Vagina (tissue), 2 donors: Measurements from ENCODE around the gene HM13. TPM values are rescaled to one million over a fixed set of nuclear protein-coding genes. Genes with fewer than 3 reads are reported as not detected.

Experiments used
- DNase-seq, 2 donors: peaks; one replicate each; pipeline ENCODE4 v3.0.0-alpha.2; 2017; ENCODE audit errors: extremely low spot score in 2 of 2
- H3K27ac ChIP-seq: fragments of 200-600 bp; sonication (generic); one replicate; pipeline ENCODE4 v1.5.1; 2019
- H3K27me3 ChIP-seq: fragments of 200-600 bp; sonication (generic); one replicate; pipeline ENCODE4 v1.5.1; 2019
- H3K36me3 ChIP-seq, 2 donors: fragments of 200-600 bp; sonication (generic); one replicate each; pipeline ENCODE4 v1.5.1; 2017 to 2019
- H3K4me1 ChIP-seq: fragments of 200-600 bp; sonication (generic); one replicate; pipeline ENCODE4 v1.5.1; 2019
- H3K4me3 ChIP-seq, 2 donors: fragments of 200-600 bp; sonication (generic); 1 replicate in 1 of 2; 2 replicates in 1 of 2; pipeline ENCODE4 v1.5.1; 2016 to 2019
- H3K9me3 ChIP-seq: fragments of 200-600 bp; sonication (generic); one replicate; pipeline ENCODE4 v1.5.1; 2019
- POLR2A ChIP-seq, 2 donors: fragments of 450-650 bp; IDR thresholded peaks; one replicate each; pipeline ENCODE4 v1.6.1; 2017; ENCODE audit warnings: antibody characterized with exemption in 2 of 2, mild to moderate bottlenecking in 2 of 2, moderate library complexity in 2 of 2
- POLR2AphosphoS5 ChIP-seq, 2 donors: sonication (generic); formaldehyde crosslinking; IDR thresholded peaks; one replicate each; pipeline ENCODE4 v1.9.0; 2017; ENCODE audit warnings: antibody characterized with exemption in 2 of 2, mild to moderate bottlenecking in 2 of 2, low read depth in 1 of 2; ENCODE audit not compliant: insufficient read depth in 1 of 2
- intact Hi-C: fragments of 100-400 bp; cut with DNase I; formaldehyde crosslinking; loops from one replicate; pipeline ENCODE4 v1.15.1; 2023
- total RNA-seq: library from RNA; depleted of rRNA; stranded (reverse); fragments of >200 nt; gene quantifications from one replicate; pipeline ENCODE4 v1.2.3, GENCODE V29; 2016
- TF ChIP-seq, protein P1 (sequence below), 3 experiments: fragments of 450-650 bp in 2 of 3; fragments of 200-600 bp in 1 of 3; sonication (generic) in 1 of 3; IDR thresholded peaks; one replicate each; pipeline ENCODE4 v1.5.1; 2017 to 2019; ENCODE audit warnings: antibody characterized with exemption in 3 of 3, mild to moderate bottlenecking in 2 of 3, moderate library complexity in 2 of 3

The HM13 gene
- total RNA-seq, 1 donor from 2014 or later = 77.8 TPM

- no peaks in the 10 kb centered on the region for H3K27me3 ChIP-seq
- peak overlapping the region; percentile 94 for H3K27ac ChIP-seq
- DNase-seq = no peak
- H3K9me3 ChIP-seq = no peaks in the 10 kb centered on the region
- H3K4me1 ChIP-seq = peaks cover 42% of the 10 kb centered on the region
- peaks cover 0 to 24% of the 10 kb centered on the region in 2 donors for H3K36me3 ChIP-seq
- TF ChIP-seq, protein P1, sequence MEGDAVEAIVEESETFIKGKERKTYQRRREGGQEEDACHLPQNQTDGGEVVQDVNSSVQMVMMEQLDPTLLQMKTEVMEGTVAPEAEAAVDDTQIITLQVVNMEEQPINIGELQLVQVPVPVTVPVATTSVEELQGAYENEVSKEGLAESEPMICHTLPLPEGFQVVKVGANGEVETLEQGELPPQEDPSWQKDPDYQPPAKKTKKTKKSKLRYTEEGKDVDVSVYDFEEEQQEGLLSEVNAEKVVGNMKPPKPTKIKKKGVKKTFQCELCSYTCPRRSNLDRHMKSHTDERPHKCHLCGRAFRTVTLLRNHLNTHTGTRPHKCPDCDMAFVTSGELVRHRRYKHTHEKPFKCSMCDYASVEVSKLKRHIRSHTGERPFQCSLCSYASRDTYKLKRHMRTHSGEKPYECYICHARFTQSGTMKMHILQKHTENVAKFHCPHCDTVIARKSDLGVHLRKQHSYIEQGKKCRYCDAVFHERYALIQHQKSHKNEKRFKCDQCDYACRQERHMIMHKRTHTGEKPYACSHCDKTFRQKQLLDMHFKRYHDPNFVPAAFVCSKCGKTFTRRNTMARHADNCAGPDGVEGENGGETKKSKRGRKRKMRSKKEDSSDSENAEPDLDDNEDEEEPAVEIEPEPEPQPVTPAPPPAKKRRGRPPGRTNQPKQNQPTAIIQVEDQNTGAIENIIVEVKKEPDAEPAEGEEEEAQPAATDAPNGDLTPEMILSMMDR (IDR thresholded peaks at IDR 0.05) = no peak
- TF ChIP-seq POLR2AphosphoS5 (IDR thresholded peaks at IDR 0.05; ENCODE audit: insufficient read depth in 1 of 2, low read depth in 1 of 2) (no peak), POLR2A (IDR thresholded peaks at IDR 0.05) (no peak)
- no peak overlapping the region for H3K4me3 ChIP-seq
- intact Hi-C loops = loop anchor here (2.0 kb wide), 1 partner anchor 44 kb away; no protein-coding TSS in a partner anchor
Observed at GRCh38 chr20:31568773-31569162, 54.5 kb downstream of the HM13 start.

DNA sequence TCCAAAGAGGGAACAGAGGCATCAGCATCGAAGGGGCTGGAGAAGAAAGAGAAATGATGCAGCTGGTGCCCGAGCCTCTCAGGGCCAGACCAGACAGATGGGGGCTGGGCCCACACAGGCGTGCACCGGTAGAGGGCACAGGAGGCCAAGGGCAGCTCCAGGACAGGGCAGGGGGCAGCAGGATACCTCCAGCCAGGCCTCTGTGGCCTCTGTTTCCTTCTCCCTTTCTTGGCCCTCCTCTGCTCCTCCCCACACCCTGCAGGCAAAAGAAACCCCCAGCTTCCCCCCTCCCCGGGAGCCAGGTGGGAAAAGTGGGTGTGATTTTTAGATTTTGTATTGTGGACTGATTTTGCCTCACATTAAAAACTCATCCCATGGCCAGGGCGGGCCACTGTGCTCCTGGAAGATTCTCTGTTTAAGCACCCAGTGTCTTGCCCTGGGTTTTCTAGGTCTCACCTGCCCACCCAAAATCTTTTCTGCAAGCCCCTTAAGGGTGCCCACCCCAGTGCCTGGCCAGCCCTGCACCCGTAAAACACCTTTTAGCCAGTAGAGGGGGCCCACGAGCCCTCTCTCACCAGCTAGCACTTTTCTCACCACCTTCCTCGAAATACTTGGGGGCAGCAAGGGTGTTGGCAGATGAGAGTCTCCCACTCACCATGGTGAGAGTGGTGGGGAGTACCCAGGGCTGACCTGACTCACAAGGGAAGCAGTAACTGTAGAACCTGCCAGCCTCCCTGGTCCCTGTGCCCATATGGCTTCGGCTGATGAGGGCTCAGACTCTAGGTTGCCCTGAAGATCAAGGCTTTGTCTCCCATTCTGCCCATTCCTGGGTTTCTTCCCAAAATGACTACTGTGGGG, 55.1 kb downstream of the HM13 start:
- no peaks in the 10 kb centered on the region for H3K27me3 ChIP-seq
- H3K4me3 ChIP-seq = no peak overlapping the region
- peak overlapping the region; percentile 94 for H3K27ac ChIP-seq
- TF ChIP-seq POLR2AphosphoS5 (IDR thresholded peaks at IDR 0.05; ENCODE audit: insufficient read depth in 1 of 2, low read depth in 1 of 2) = no peak
- TF ChIP-seq, protein P1 (IDR thresholded peaks at IDR 0.05) = peak; percentile 68 to 78 (median 73)
- DNase-seq = no peak
- peaks cover 0 to 19% of the 10 kb centered on the region in 2 donors for H3K36me3 ChIP-seq
- peaks cover 49% of the 10 kb centered on the region for H3K4me1 ChIP-seq
- intact Hi-C loops = loop anchor here (2.0 kb wide), 1 partner anchor 43 kb away; no protein-coding TSS in a partner anchor
- no peaks in the 10 kb centered on the region for H3K9me3 ChIP-seq

GRCh38 chr20:31570021-31570463, 55.8 kb downstream of the HM13 start:
- intact Hi-C loops = no loop called here
- H3K9me3 ChIP-seq = no peaks in the 10 kb centered on the region
- DNase-seq = no peak
- H3K4me1 ChIP-seq = peaks cover 49% of the 10 kb centered on the region
- no peak for TF ChIP-seq POLR2A (IDR thresholded peaks at IDR 0.05)
- no peak for TF ChIP-seq POLR2AphosphoS5 (IDR thresholded peaks at IDR 0.05; ENCODE audit: insufficient read depth in 1 of 2, low read depth in 1 of 2)
- H3K4me3 ChIP-seq = no peak overlapping the region
- H3K36me3 ChIP-seq = peaks cover 0 to 12% of the 10 kb centered on the region in 2 donors
- H3K27ac ChIP-seq = peak overlapping the region; percentile 94
- no peaks in the 10 kb centered on the region for H3K27me3 ChIP-seq

GRCh38 chr20:31570735-31571617, 56.7 kb downstream of the HM13 start:
- DNase-seq = no peak
- intact Hi-C loops = no loop called here
- peaks cover 49% of the 10 kb centered on the region for H3K4me1 ChIP-seq

DNA sequence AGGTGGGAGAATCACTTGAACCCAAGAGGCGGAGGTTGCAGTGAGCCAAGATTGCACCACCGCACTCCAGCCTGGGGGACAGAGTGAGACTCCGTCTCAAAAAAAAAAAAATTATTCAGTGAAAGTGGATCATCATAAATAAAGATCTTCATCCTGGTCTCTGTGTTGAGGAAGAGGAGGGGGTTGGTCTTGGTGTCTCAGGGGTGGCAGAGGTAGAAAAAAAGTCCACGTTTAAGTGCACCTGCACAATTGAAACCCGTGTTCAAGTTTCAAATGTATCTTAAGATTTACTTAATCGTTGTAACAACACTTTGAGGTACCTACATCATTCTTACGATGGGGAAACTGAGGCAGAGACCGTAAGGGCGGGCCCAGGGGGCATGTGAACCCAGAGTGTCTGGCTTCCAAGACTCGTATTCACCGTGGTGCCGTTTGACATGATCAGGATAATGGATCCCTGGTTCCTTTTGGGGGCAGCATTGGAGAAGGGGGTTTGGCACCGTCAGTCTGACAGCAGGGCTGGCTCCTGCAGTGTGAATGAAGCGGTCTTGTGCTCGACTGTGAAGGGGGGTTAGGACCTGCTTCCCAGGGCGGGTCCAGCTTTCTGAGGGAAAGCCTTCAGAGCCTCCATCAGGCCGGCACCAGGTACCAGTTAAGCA, 57.9 kb downstream of the HM13 start:
- Histone ChIP-seq H3K27ac (peak overlapping the region; percentile 94), H3K4me3 (peak overlapping the region; percentile 42 to 54), H3K9me3 (no peaks in the 10 kb centered on the region), H3K27me3 (no peaks in the 10 kb centered on the region), H3K36me3 (no peaks in the 10 kb centered on the region), H3K4me1 (peaks cover 40% of the 10 kb centered on the region)
- intact Hi-C loops = loop anchor here (2.0 kb wide), 1 partner anchor 33 kb away; the partner anchor contains the start of gene ID1
- DNase-seq = no peak
- TF ChIP-seq, protein P1 (IDR thresholded peaks at IDR 0.05) = no peak
- TF ChIP-seq POLR2AphosphoS5 (IDR thresholded peaks at IDR 0.05; ENCODE audit: insufficient read depth in 1 of 2, low read depth in 1 of 2) (no peak), POLR2A (IDR thresholded peaks at IDR 0.05) (no peak)

More at GRCh38 chr20:31570735-31571617, 56.7 kb downstream of the HM13 start:
- Histone ChIP-seq H3K9me3 (no peaks in the 10 kb centered on the region), H3K36me3 (peaks cover 0 to 6% of the 10 kb centered on the region in 2 donors), H3K4me3 (no peak overlapping the region), H3K27ac (peak overlapping the region; percentile 94), H3K27me3 (no peaks in the 10 kb centered on the region)
- peak in 1 of 2 donors; percentile 24 for TF ChIP-seq POLR2AphosphoS5 (IDR thresholded peaks at IDR 0.05; ENCODE audit: insufficient read depth in 1 of 2, low read depth in 1 of 2)
- TF ChIP-seq POLR2A (IDR thresholded peaks at IDR 0.05) = no peak
